Measurements from ENCODE around the gene FGD2.

The FGD2 gene

DNA sequence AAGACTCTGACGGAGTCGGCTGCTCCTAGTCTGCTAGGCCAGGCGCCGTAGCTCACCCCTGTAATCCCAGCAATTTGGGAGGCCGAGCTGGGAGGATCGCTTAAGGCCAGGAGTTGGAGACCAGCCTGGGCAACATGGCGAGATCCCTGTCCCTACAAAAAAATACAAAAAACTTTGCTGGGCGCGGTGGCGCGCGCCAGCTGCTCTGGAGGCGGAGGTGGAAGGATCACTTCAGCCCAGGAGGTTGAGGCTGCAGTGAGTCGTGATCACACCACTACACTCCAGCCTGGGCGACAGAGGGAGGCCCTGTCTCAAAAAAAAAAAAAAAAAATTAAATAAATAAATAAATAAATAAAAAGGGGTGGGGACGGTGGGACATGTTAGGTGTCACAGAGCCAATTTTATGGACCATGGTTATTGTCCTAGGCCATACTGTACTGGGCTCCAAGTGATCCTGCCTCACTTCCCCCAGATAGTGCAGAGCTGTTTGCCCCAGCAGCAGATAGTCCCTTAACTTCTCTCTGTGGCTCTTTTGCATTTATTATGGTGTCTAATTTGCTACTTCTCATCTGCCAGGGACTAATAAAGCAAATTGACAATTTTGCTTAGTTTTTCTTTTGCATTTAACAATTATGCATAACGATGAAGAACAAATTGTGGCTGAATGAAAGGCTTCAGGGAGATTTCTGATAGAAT, 45.8 kb upstream of the FGD2 start:
- no peak for DNase-seq (ENCODE audit: low spot score)
- in situ Hi-C loops (cut with MboI; ENCODE audit: low pct_unique_long_range_greater_than_20kb, low sequenced_read_pairs, unreplicated experiment) = no loop called here
- TF ChIP-seq, protein P1, sequence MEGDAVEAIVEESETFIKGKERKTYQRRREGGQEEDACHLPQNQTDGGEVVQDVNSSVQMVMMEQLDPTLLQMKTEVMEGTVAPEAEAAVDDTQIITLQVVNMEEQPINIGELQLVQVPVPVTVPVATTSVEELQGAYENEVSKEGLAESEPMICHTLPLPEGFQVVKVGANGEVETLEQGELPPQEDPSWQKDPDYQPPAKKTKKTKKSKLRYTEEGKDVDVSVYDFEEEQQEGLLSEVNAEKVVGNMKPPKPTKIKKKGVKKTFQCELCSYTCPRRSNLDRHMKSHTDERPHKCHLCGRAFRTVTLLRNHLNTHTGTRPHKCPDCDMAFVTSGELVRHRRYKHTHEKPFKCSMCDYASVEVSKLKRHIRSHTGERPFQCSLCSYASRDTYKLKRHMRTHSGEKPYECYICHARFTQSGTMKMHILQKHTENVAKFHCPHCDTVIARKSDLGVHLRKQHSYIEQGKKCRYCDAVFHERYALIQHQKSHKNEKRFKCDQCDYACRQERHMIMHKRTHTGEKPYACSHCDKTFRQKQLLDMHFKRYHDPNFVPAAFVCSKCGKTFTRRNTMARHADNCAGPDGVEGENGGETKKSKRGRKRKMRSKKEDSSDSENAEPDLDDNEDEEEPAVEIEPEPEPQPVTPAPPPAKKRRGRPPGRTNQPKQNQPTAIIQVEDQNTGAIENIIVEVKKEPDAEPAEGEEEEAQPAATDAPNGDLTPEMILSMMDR (IDR thresholded peaks at IDR 0.05; ENCODE audit: extremely low read depth, insufficient read depth, missing control alignments) = no peak

DNA sequence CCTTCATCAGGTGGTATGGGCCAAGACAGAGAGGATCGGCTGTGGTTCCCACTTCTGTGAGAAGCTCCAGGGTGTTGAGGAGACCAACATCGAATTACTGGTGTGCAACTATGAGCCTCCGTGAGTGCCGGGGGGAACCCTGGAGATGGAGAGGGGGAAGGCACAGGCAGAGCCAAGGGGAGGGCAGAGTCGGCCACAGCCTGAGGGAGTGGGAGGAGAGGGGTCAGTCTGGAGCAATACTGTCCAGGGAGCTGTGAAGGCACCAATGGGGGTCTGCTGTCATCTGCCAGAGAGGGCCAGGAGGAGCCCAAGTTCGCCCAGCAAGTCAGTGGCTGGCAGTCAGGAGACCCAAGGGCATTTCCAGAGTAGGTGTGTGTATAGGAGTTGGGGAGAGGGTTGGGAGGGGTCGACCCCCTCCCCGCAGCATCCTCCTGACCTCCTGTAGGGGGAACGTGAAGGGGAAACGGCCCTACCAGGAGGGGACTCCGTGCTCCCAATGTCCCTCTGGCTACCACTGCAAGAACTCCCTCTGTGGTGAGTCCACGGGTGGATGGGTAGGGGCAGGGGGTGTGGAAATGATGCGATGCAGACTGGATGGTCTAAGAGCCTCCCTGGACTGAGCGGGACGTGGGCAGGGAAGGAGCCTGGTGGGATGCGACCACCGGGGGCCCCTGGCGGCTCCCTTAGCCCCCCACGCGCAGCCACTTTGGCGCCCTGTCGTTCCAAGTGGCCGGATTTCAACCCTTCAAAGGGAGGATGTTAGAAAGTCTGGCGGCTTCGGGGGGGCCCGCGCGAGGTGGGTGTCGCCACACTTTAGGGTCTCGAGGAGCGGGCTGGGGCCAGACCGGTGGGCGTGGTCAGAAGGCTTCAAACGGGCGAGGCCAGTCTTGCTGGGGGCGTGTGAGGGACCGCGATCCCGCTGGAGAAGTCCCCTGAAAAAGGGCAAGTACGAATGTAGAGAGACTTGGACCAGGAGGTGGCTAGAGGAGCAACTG, 43.7 kb upstream of the FGD2 start:
- TF ChIP-seq, protein P1 (IDR thresholded peaks at IDR 0.05; ENCODE audit: extremely low read depth, insufficient read depth, missing control alignments) = no peak
- no peak for DNase-seq (ENCODE audit: low spot score)
- in situ Hi-C loops (cut with MboI; ENCODE audit: low pct_unique_long_range_greater_than_20kb, low sequenced_read_pairs, unreplicated experiment) = no loop called here

DNA sequence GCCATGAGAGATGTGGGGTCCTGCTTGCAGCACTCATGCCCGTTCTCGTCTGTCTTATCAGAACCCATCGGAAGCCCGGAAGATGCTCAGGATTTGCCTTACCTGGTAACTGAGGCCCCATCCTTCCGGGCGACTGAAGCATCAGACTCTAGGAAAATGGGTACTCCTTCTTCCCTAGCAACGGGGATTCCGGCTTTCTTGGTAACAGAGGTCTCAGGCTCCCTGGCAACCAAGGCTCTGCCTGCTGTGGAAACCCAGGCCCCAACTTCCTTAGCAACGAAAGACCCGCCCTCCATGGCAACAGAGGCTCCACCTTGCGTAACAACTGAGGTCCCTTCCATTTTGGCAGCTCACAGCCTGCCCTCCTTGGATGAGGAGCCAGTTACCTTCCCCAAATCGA, 42.6 kb upstream of the FGD2 start:
- in situ Hi-C loops (cut with MboI; ENCODE audit: low pct_unique_long_range_greater_than_20kb, low sequenced_read_pairs, unreplicated experiment) = no loop called here
- peak; percentile 88 for DNase-seq (ENCODE audit: low spot score)
- TF ChIP-seq, protein P1 (IDR thresholded peaks at IDR 0.05; ENCODE audit: extremely low read depth, insufficient read depth, missing control alignments) = no peak

DNA sequence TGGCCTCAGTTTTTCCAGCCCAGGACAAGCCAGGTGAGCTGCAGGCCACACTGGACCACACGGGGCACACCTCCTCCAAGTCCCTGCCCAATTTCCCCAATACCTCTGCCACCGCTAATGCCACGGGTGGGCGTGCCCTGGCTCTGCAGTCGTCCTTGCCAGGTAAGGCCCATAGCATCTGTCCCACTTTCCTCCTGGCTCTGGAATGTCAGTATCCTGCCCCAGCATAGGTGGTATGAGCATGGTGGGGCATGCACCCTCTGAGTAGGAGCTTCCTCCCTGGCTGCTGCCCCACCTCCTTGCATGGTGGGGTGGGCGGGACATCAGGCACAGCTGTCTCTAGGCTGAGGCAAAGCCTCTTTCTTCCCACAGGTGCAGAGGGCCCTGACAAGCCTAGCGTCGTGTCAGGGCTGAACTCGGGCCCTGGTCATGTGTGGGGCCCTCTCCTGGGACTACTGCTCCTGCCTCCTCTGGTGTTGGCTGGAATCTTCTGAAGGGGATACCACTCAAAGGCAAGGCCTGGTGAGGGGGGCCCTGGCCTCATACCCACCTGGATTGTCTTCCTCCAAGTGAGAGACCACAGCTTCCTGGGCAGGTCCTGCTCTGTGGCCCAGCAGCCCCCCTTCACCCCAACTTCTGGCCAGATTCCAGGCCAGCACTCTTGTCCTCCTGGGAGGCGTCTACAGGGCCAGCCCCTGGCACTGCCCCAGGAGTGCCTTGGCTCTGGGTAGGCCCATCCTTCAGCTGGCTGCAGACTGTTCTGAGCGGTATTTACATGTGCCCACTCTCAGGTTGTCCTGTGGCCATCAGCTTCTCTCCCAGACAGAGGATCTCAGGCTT, 41.8 kb upstream of the FGD2 start:
- TF ChIP-seq, protein P1 (IDR thresholded peaks at IDR 0.05; ENCODE audit: extremely low read depth, insufficient read depth, missing control alignments) = no peak
- no peak for DNase-seq (ENCODE audit: low spot score)
- in situ Hi-C loops (cut with MboI; ENCODE audit: low pct_unique_long_range_greater_than_20kb, low sequenced_read_pairs, unreplicated experiment) = no loop called here

DNA sequence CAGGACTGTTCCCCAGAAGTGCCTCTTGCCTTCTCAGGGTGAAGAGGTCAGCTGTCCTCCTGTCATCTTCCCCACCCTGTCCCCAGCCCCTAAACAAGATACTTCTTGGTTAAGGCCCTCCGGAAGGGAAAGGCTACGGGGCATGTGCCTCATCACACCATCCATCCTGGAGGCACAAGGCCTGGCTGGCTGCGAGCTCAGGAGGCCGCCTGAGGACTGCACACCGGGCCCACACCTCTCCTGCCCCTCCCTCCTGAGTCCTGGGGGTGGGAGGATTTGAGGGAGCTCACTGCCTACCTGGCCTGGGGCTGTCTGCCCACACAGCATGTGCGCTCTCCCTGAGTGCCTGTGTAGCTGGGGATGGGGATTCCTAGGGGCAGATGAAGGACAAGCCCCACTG, 41.1 kb upstream of the FGD2 start:
- TF ChIP-seq, protein P1 (IDR thresholded peaks at IDR 0.05; ENCODE audit: extremely low read depth, insufficient read depth, missing control alignments) = no peak

DNA sequence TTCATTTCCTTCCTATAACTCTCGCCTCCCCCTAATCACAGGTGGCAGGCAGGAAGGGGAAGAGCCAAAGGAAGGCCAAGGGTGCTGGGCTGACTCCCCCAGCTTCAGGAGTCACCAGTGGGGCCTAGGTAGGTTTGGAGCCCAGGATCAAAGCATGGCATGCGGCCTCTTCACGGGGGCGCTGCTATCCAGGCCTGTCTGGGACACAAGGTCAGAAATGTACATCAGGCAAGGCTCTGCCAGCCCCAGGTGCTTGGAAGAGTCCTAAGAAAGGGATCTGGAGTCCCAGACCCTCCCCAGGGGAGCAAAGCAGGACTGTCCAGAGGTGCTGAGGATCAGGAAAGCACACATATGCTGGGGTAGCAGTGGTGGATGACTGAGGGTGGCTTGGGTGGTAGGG, 40.5 kb upstream of the FGD2 start:
- TF ChIP-seq, protein P1 (IDR thresholded peaks at IDR 0.05; ENCODE audit: extremely low read depth, insufficient read depth, missing control alignments) = no peak
- in situ Hi-C loops (cut with MboI; ENCODE audit: low pct_unique_long_range_greater_than_20kb, low sequenced_read_pairs, unreplicated experiment) = no loop called here
- DNase-seq (ENCODE audit: low spot score) = no peak

More for the DNA sequence above, 41.1 kb upstream of the FGD2 start:
- no peak for DNase-seq (ENCODE audit: low spot score)
- in situ Hi-C loops (cut with MboI; ENCODE audit: low pct_unique_long_range_greater_than_20kb, low sequenced_read_pairs, unreplicated experiment) = no loop called here
